Glutamatergic neuron (in vitro differentiated cells): ENCODE measurements around the gene SVOPL. TPM values are rescaled to one million over a fixed set of nuclear protein-coding genes. Genes with fewer than 3 reads are reported as not detected.
"Not testable (repeated sequence)": the region's sequence is repeated elsewhere in the genome, so short reads cannot be mapped to it uniquely, and the experiment has no call there.

ENCODE experiments used
- DNase-seq: peaks from one replicate; pipeline ENCODE4 v3.0.0; 2022
- H3K27ac Mint-ChIP-seq: one replicate; pipeline ENCODE4 v1.8.0; 2020; ENCODE audit warnings: mild to moderate bottlenecking, mixed read lengths, inconsistent platforms; ENCODE audit not compliant: unreplicated experiment
- H3K27me3 Mint-ChIP-seq: one replicate; pipeline ENCODE4 v1.8.0; 2020; ENCODE audit warnings: mild to moderate bottlenecking, moderate library complexity, mixed read lengths, inconsistent platforms; ENCODE audit not compliant: unreplicated experiment
- H3K36me3 Mint-ChIP-seq: one replicate; pipeline ENCODE4 v1.8.0; 2020; ENCODE audit warnings: mild to moderate bottlenecking, mixed read lengths, inconsistent platforms; ENCODE audit not compliant: unreplicated experiment
- H3K4me1 Mint-ChIP-seq: one replicate; pipeline ENCODE4 v1.8.0; 2020; ENCODE audit warnings: mild to moderate bottlenecking, low read depth, mixed read lengths, inconsistent platforms; ENCODE audit not compliant: unreplicated experiment
- H3K4me3 Mint-ChIP-seq: one replicate; pipeline ENCODE4 v1.8.0; 2020; ENCODE audit warnings: mild to moderate bottlenecking, mixed read lengths, inconsistent platforms; ENCODE audit not compliant: unreplicated experiment
- H3K9me3 Mint-ChIP-seq: one replicate; pipeline ENCODE4 v1.8.0; 2020; ENCODE audit warnings: mild to moderate bottlenecking, moderate library complexity, mixed read lengths, inconsistent platforms; ENCODE audit not compliant: unreplicated experiment
- CTCF ChIP-seq: fragments of 200-600 bp; sonication (generic); IDR thresholded peaks from one replicate; pipeline ENCODE4 v1.5.0; 2021; ENCODE audit not compliant: partially characterized antibody, unreplicated experiment
- total RNA-seq: library from RNA; stranded (reverse); fragmentation: NEBNext Ultra II Directional; extraction: Animal tissue kit (Norgen Biotek cat#: 25700); gene quantifications from one replicate; pipeline ENCODE4 v1.2.1, GENCODE V29; 2021; ENCODE audit not compliant: unreplicated experiment

The SVOPL gene
- total RNA-seq, 1 donor from 2014 or later: not detected

GRCh38 chr7:138738114-138738513 is 37.0 kb upstream of the SVOPL start:
- Mint-ChIP-seq H3K4me3 (no peak overlapping the region), H3K27ac (no peak overlapping the region), H3K27me3 (no peaks in the 10 kb centered on the region), H3K9me3 (peaks cover 2% of the 10 kb centered on the region), H3K4me1 (peaks cover 6% of the 10 kb centered on the region), H3K36me3 (peaks cover 3% of the 10 kb centered on the region)
- no peak for DNase-seq
- no peak for TF ChIP-seq CTCF

- no peak overlapping the region for H3K4me3 Mint-ChIP-seq
- no peak for TF ChIP-seq CTCF
These were observed 34.2 kb upstream of the SVOPL start for GRCh38 chr7:138735399-138735798.

GRCh38 chr7:138731733-138732132 is 30.6 kb upstream of the SVOPL start:
- not testable (repeated sequence) for H3K4me1 Mint-ChIP-seq, DNase-seq, H3K36me3 Mint-ChIP-seq, H3K4me3 Mint-ChIP-seq, H3K27me3 Mint-ChIP-seq, H3K27ac Mint-ChIP-seq, H3K9me3 Mint-ChIP-seq

More at GRCh38 chr7:138735399-138735798, 34.2 kb upstream of the SVOPL start:
- DNase-seq: no peak
- peaks cover 1% of the 10 kb centered on the region for H3K27me3 Mint-ChIP-seq
- H3K4me1 Mint-ChIP-seq: peaks cover 6% of the 10 kb centered on the region
- H3K27ac Mint-ChIP-seq: no peak overlapping the region
- H3K9me3 Mint-ChIP-seq: no peaks in the 10 kb centered on the region
- H3K36me3 Mint-ChIP-seq: peaks cover 3% of the 10 kb centered on the region

DNA sequence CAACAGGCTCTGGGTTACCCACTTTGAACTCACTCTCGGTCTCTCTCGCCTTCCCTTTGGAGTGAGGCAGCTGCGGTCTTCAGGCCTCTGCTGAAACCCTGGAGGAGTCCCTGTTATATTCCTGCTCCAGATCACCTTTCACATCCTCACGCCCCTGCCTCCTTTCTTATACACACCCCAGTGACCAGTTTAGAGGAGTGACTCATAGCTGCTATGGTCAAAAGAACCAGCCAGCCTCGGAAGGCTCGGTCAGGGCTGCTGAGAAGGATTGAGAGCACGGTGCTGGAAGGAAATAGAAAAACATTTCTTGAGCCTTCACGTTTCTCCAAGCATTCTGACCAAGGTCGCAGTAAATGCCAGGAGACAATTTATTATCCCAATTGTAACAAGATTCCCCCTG is 28.3 kb upstream of the SVOPL start:
- no peaks in the 10 kb centered on the region for H3K4me1 Mint-ChIP-seq
- peaks cover 5% of the 10 kb centered on the region for H3K27me3 Mint-ChIP-seq
- no peak overlapping the region for H3K4me3 Mint-ChIP-seq
- no peak overlapping the region for H3K27ac Mint-ChIP-seq
- H3K36me3 Mint-ChIP-seq: peaks cover 3% of the 10 kb centered on the region
- no peak for DNase-seq
- no peak for TF ChIP-seq CTCF
- H3K9me3 Mint-ChIP-seq: no peaks in the 10 kb centered on the region

DNA sequence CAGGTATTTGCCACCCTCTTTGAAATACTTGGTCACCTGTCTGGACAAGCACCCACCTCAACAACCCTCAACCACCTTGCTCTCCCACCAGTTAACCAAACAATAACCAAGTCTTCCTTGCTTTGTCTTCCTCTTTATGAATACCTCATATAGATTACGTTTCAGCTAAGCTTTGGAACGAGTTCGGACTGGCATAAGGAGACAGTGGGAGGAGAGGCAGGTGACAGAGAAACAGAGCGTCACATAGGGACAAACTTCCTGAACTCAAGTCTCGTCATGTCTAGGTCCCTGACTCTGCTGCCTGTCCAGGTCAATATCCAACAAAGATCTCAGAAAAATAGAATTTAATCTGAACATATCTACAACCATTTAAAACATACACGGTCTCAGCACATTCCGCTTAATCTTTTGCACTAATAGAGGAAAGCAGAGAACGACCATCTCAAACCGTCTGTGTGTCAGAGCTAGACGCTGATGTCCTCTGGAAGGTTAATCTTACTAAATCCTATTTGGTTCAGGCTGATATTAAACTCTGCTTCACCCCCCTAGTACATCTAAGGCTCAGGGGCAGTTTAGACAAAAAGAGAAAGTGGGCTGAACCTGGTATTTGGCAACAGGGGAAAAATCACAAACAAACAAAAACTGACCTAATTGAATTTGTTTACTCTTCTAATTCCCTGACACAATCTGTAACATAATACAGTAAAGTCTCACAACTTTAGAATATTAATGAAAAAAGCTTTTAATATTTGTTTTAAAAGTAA is 26.4 kb upstream of the SVOPL start:
- no peaks in the 10 kb centered on the region for H3K9me3 Mint-ChIP-seq
- no peak overlapping the region for H3K27ac Mint-ChIP-seq
- TF ChIP-seq CTCF: no peak
- H3K4me3 Mint-ChIP-seq: no peak overlapping the region
- peaks cover 4% of the 10 kb centered on the region for H3K27me3 Mint-ChIP-seq
- H3K4me1 Mint-ChIP-seq: no peaks in the 10 kb centered on the region
- no peaks in the 10 kb centered on the region for H3K36me3 Mint-ChIP-seq
- DNase-seq: no peak
